ENCODE measurements around the gene EPB41L2. TPM values are rescaled to one million over a fixed set of nuclear protein-coding genes. Genes with fewer than 3 reads are reported as not detected.
"Not testable (repeated sequence)": the region's sequence is repeated elsewhere in the genome, so short reads cannot be mapped to it uniquely, and the experiment has no call there.

EPB41L2 gene
- polyA plus RNA-seq, 4 donors = 132 to 169 (median 152) TPM

DNA sequence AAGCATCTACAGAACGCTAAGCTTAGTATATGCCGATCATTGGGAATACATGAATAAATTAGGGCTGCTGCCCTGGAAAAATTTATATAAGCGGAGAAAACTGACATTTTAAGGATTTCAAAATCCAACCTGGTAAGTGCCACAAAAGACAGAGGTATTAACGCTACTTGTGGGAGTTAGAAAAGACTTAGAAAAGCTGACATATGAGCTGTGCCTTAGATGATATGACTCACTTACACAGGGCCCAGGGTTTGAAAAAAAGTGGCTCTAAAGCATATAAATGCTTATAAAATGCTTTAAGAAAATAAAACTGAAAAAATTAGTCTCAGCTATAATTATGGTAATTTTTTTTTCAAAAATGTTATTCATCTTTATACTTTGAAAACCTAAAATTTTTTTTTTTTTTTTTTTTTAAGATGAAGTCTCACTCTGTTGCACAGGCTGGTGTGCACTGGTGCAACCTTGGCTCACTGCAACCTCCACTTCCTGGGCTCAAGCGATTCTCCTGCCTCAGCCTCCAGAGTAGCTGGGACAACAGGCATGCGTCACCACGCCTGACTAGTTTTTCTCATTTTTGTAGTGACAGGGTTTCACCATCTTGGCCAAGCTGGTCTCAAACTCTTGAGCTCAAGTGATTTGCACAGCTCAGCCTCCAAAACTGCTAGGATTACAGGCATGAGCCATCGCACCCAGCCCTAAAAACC is 25.7 kb downstream of the EPB41L2 start:
- DNase-seq (ENCODE audit: low read depth in 4 of 4, low spot score in 2 of 4) = no peak

DNA sequence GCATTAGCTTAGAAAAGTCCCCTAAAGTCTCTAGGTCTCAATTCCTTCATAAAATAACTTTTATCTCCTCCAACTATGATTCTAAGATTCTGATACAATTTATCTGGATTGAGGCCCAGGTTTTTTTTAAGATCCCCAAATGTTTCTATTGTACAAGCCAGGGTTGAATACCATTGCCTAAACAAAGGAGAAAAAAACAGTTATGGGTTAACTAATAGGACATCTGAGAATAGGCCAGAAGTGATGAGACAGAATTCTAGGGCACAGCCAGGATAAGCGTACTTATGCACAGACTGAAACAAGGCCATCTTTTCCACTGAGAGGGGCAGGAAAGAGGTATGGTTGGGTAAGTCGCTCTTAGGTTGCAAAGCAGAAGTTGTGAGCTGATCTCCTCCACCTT is 26.4 kb downstream of the EPB41L2 start:
- no peak for DNase-seq (ENCODE audit: low read depth in 4 of 4, low spot score in 2 of 4)

DNA sequence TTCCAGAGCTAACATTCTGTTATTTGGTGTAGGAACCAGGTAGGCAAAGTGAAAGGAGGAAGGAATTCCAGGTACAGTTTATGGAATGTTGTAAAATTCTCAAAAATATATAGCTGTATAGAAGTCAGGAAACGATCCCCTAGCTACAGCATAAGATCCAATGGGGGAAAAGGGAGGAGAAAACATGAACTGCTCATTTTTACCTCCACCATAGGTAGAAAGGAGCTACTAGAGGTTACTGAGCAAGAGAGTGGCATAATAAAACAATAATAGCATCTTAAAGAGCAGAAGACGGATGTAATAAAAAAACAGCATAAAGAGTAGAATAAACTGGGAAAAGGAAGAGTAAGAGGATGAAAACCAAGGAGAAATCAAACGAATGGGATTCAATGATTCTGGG is 26.9 kb downstream of the EPB41L2 start:
- no peak for DNase-seq (ENCODE audit: low read depth in 4 of 4, low spot score in 2 of 4)

DNA sequence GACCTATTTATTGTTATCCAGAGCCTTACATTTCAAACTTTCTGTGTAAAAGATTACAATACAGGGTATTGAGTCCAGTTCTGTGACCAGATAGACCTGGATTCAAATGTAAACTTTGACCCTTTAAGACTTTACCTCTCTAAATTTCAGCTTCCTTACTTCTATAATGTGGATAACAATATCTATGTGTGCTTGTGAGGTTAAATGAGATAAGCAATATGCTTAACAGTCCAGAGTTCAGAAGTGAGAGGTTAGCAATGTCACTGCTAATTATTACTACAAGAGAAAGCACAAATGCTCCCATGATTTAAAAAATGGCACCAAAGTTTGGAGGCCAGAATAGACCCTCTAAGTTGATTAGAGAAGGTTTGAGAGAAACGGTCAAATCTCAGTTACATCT is 27.5 kb downstream of the EPB41L2 start:
- DNase-seq (ENCODE audit: low read depth in 4 of 4, low spot score in 2 of 4) = no peak

DNA sequence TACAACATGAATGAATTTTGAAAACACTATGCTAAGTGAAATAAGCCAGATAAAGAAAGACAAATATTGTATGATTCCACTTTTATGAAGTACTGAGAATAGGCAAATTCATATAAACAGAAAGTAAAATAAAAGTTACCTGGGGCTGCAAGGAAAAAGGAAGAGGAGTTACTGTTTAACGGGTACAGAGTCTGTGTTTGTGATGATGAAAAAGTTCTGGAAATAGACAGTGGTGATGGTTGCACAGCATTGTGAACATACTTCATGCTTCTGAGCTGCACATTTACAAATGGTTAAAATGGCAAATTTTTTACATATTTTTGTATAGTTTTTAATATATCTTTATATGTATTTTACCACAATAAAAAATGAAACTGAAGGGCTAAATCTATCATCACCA is 29.4 kb downstream of the EPB41L2 start:
- DNase-seq (ENCODE audit: low read depth in 4 of 4, low spot score in 2 of 4) = no peak

DNA sequence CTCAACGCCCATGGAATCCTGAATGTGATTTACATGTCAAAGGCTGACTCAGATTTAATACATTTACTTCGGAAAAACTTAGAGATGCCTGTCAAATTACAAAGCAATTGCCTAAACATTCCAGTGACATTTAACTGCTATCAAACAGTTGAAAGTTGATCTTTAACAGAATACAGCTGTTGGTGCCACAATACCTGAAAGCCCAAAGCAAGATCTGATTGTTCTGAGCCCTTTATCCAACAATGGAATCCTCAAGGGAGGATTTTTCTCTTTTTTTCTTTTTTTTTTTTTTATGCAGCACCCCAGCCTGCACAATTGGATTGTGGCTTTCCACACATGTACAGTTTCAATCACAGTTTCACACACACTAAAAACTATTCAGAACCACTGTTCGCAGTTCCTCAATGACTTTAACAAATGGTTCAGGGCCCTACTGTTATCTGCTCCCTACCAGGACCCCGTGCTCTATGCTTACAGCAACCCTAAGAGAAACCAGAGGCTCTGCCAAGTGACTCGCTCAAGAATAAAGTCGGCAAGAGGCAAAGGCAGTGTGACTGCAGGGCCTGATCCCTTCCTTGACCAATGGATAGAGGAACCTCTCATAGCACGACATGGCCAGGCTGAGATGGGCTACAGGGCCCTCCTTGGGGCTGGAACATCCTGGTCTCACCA is 33.3 kb downstream of the EPB41L2 start:
- no peak for DNase-seq (ENCODE audit: low read depth in 4 of 4, low spot score in 2 of 4)

DNA sequence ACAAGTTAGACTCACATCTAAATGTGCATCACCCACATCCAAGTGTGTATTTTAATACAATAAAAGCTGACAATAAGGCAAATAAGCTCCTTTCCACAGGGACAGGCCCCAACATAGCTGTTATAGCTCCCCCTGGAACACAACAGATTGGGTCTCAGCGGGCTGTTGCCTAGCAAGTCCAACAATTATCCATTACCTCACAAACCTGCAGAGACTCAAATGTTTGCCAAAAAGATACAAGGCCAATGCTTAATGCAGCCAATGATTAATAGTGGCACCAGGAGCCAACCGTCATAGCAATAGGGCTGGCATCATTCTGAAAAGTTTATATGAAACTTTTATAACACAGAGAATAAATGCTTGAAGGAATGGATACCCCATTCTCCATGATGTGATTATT is 35.7 kb downstream of the EPB41L2 start:
- DNase-seq (ENCODE audit: low read depth in 4 of 4, low spot score in 2 of 4) = no peak

DNA sequence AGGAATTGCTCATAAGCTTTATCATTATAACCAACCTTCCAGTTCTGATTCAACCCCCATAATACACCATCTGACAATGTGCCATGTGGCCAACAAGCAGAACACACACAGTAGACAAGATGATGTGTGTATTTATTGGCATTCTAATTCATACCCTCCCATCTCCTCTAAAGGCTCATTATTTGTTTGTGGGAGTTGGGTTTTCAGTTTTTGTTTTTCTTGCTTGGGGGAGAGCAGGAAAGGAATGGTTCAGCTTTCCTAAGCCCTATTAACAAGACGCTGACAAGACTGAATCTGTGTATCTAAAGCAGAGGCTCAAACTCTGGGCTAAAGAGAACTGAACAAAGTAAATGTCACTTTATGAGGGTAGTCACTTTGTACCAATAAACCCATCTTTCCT is 36.8 kb downstream of the EPB41L2 start:
- DNase-seq (ENCODE audit: low read depth in 4 of 4, low spot score in 2 of 4) = no peak

DNA sequence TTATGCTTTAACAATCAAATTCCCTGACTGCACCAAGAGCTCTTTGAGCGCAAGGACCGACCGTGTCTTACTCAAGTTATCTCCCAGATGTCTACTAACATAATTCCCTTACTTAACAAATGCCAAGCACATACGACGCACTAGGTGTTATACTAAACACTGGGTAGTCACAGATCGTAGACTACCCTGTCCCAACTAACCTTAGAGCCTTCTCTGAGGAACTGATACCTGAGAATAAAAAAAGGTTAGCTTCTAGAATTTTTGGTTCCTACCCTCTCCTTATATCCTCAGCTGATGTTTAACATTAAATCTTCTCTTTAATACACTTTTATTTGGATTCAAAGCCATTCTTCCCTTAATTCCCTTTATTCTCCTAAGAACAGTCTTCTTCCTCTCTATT is 38.5 kb downstream of the EPB41L2 start:
- no peak for DNase-seq (ENCODE audit: low read depth in 4 of 4, low spot score in 2 of 4)

DNA sequence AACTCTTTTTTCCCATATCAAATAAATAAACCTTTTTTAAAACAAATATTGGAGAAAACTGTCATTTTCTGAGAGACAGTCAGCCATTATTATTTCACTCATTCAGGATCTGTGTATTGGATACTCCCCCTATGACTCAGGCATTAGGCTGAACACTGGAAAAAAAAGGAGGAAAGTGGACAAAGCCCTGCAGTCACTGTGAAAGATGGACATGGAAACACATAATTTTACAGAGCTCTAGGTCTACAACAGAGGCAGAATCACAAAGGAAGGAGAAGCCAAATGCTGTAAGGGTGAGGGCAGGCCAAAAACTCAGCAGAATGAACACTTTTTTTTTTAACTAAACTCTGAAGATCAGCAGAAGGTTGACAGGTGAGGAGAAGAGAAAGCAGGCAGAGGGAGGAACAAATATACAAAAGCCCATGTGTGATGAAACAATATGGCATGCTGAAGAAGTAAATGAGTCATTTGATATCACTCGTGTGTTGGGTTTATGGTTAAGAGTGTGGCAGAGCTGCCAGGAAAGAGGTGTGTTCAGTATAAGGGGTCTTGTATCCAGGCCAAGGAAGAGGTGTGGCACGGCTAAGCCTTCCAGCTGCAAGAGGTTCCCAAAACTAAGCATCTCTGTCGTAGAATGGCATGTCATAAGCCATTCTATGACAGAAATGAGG is 39.1 kb downstream of the EPB41L2 start:
- no peak for DNase-seq (ENCODE audit: low read depth in 4 of 4, low spot score in 2 of 4)

DNA sequence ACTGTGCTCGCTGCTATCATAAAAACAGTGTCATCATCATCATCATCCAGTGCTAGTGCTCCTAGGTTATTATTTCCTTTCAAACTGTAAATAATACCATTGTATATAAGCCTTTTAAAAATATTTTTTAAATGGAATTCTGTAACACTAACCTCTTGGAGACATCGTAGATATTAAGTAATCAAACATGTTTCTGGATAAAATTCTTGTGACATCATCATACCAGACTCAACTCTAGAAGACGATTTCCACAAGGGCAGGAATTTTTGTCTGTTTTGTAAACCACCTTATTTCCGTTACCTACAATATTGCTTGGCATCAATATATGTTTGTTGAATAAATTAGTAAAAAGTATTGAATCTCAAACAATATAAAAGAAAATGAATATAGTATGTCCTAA is 40.4 kb downstream of the EPB41L2 start:
- no peak for DNase-seq (ENCODE audit: low read depth in 4 of 4, low spot score in 2 of 4)

DNA sequence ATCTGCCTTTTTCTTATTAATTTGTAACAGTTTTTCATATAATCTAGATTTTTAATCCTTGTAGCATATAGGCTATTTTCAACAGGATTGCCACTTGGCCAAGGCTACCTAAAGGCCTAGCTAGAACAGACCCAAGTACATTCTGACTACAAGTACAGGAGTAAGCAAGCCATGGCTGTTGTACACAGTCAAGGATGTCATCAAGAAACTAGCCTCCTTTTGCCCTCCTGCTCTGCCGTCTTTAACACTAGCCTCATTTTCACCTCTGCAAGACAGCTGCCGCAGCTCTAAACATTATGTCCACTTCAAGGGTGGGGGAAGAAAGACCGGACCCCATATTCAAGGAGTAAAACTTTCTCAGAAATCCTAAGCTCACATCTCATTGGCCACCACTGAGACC is 45.1 kb downstream of the EPB41L2 start:
- DNase-seq (ENCODE audit: low read depth in 4 of 4, low spot score in 2 of 4) = no peak

DNA sequence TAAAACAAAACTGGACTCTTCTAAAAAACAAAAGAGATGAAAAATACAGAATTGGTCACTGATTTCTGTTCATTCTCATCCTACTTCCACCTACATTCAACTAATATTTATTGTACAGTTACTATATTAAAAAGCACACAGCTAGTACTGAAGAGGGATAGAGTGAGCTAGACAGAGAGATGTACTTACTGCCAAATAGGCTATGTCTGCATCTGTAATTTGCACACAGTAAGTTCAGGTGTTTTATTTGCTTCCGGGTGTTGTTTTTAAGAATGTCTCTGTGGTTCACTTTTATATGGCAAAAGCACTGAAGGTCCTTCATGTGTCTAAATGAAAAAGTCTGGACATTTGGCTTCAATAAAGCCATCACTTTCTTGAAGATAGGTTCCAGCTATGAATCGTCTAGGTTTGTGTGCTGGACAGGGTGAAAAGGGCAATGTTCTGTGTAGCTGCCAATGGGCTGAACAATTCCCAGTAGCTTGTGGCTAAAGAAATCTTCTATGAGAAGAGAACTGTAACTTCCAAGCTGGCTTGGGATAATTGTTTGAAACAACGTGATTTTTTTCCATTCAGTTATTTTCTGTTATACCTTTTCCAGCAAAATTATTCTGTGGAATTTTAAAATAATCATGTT is 47.3 kb downstream of the EPB41L2 start:
- no peak for DNase-seq (ENCODE audit: low read depth in 4 of 4, low spot score in 2 of 4)

DNA sequence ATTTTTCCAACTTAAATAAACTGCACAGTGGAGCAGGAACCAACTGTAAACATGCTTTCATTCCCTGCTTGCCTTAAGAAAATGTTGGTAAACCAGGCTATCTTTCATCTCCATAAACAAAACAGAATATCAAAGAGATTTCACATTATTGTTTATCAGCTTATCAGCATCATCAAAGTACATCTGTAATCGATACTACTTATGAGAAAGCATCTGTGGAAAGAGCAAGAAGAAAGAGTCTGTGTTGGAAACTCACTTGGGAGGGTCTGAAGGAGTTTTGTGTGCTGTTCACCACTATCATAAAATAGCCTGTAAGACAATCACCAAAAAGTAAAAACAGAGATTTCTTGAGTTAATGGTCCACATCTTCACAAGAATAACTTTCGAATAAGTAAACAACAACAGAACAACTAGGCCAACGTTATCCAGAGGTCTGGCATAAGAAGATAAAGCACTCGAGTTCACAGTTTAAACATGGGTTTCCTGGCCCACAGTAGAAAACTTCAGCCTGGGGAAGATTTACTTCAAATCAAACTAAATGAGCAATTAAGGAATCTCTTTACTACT is 47.9 kb downstream of the EPB41L2 start:
- no peak for DNase-seq (ENCODE audit: low read depth in 4 of 4, low spot score in 2 of 4)

DNA sequence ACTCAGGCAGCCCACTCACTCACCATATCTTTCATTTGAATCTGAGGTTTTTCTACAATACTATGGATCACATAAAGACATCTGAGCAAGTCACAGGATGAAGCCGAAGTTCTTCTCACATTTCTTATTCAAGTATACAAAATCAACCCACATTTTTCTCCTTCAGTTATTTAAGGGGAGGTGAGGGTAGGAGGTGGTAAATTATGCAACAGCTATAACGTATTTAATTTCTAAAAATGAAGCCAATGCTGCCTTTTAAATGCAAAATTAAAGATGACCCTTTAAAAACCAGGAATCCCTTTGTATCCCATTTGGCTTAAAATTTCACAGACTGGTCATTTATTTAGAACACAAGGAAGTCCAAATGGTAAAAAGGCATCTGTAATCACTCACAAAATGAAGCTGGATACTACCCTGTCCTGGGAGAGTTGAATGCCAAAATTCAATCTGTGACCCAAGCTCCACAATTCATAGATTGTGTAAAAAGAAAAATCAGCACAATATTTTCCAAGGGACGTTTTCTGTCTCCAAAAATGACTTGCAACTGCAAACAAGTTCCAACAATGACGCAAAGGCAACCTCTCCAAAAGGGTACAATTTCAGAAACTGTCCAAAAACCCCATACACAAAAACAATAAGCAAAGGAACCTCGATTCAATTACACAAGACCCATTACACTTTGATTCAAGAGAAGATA is 48.8 kb downstream of the EPB41L2 start:
- no peak for DNase-seq (ENCODE audit: low read depth in 4 of 4, low spot score in 2 of 4)

DNA sequence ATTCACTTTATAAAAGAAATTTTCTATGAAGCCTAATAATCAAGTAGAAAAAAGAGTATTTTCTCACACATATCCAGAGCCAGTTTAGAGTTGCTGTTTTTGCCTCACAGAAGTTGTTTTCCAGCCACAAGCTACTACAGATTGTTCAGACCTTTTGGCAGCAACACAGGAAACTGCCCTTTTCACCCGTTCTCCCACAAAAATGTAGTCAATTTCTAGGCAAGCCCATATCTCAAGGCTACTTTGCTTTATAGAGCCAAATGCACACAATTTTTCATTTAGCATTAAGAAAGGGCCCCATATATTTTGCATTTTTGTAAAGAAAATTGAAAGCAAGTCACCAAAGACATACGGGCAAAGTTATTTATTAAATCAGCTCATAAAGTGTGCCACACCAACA is 49.5 kb downstream of the EPB41L2 start:
- no peak for DNase-seq (ENCODE audit: low read depth in 4 of 4, low spot score in 2 of 4)

DNA sequence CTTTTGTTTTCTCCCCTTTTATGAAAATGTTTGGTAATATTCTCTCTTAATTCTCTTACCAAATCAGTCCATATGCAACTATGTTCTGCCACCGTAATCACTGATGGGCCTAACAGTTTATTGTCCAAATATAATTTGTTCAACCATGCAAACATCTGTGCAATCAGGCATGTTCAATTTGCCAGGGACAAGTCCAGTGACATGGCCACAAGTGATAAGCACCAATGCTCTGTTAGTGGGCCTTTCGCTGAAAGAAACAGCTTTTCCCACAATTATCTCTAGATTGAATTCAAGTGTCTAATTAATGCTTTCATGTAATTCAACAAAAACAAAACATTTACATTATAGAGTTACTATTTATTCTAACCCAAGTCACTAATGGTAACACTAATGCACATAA is 53.3 kb downstream of the EPB41L2 start:
- DNase-seq (ENCODE audit: low read depth in 4 of 4, low spot score in 2 of 4) = no peak

DNA sequence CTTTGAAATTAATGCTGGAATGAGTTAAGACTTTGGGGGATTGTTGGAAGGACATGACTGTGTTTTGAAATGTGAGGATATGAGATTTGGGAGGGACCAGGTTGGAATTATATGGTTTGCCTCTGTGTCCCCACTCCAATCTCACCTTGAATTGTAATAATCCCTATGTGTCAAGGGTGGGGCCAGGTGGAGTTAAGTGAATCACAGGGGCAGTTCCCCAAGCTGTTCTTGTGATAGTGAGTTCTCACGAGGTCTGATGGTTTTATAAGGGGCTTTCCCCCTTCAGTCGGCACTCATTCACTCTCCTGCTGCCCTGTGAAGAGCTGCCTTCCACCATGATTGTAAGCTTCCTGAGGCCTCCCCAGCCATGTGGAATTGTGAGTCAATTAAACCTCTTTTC is 54.1 kb downstream of the EPB41L2 start:
- not testable (repeated sequence) for DNase-seq (ENCODE audit: low read depth in 4 of 4, low spot score in 2 of 4)

DNA sequence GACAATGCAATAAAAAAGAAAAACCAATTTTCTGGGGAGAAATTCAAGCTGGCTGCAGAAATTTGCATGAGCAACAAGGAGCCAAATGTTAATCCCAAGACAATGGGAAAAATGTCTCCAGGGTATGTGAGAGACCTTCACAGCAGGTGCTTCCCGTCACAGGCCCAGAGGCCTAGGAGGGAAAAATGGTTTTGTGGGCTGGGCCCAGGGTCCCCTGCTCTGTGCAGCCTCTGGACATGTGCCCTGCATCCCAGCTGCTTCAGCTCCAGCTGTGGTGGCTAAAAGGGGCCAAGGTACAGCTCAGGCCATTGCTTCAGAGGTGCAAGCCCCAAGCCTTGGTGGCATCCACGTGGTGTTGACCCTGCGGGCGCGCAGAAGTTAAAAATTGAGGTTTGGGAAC is 55.1 kb downstream of the EPB41L2 start:
- DNase-seq (ENCODE audit: low read depth in 4 of 4, low spot score in 2 of 4) = not testable (repeated sequence)

DNA sequence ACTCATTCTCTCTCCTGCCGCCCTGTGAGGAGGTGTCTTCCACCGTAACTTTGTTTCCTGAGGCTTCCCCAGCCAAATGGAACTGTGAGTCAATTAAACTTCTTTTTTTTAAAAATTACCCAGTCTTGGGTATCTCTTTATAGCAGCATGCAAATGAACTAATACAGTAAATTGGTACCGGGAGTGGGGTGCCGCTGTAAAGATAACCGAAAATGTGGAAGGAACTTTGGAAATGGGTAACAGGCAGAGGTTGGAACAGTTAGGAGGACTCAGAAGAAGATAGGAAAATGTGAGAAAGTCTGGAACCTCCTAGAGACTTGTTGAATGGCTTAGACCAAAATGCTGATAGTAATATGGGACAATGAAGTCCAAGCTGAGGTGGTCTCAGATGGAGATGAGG is 55.8 kb downstream of the EPB41L2 start:
- DNase-seq (ENCODE audit: low read depth in 4 of 4, low spot score in 2 of 4) = no peak
